ENCODE data around the gene DBF4B. TPM values are rescaled to one million over a fixed set of nuclear protein-coding genes. Genes with fewer than 3 reads are reported as not detected.

DBF4B gene
- total RNA-seq, 1 experiment from 2014 or later, result 32.9 TPM

DNA sequence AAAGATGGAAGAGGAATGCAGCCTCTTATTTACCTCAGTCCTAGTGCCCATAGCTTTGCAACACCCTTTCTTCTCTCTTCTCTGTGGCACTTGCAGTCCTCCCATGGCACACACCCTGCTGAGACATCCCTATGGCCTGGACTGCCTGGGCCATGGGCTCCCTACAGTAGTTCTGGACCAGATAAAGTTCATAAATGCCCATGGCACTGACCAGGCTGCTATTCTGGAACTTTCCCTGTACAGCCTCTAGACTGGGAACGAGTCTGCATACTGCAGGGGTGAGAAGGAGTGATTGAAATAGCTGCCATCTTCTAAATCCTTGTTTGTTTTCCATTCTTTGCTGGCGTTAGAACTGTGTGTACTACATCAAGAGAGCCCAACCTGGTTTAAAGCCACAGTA, 25.8 kb downstream of the DBF4B start (continued):
- TF ChIP-seq, protein P1, sequence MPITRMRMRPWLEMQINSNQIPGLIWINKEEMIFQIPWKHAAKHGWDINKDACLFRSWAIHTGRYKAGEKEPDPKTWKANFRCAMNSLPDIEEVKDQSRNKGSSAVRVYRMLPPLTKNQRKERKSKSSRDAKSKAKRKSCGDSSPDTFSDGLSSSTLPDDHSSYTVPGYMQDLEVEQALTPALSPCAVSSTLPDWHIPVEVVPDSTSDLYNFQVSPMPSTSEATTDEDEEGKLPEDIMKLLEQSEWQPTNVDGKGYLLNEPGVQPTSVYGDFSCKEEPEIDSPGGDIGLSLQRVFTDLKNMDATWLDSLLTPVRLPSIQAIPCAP (CRISPR knock-in tag; IDR thresholded peaks at IDR 0.05), result no peak
- TF ChIP-seq ZNF138 (CRISPR knock-in tag; conservative IDR thresholded peaks at IDR 0.05), result no peak
- TF ChIP-seq EMX1 (CRISPR knock-in tag; IDR thresholded peaks at IDR 0.05), result no peak
- TF ChIP-seq, protein P2, sequence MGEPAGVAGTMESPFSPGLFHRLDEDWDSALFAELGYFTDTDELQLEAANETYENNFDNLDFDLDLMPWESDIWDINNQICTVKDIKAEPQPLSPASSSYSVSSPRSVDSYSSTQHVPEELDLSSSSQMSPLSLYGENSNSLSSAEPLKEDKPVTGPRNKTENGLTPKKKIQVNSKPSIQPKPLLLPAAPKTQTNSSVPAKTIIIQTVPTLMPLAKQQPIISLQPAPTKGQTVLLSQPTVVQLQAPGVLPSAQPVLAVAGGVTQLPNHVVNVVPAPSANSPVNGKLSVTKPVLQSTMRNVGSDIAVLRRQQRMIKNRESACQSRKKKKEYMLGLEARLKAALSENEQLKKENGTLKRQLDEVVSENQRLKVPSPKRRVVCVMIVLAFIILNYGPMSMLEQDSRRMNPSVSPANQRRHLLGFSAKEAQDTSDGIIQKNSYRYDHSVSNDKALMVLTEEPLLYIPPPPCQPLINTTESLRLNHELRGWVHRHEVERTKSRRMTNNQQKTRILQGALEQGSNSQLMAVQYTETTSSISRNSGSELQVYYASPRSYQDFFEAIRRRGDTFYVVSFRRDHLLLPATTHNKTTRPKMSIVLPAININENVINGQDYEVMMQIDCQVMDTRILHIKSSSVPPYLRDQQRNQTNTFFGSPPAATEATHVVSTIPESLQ (CRISPR knock-in tag; IDR thresholded peaks at IDR 0.05), result no peak

DNA sequence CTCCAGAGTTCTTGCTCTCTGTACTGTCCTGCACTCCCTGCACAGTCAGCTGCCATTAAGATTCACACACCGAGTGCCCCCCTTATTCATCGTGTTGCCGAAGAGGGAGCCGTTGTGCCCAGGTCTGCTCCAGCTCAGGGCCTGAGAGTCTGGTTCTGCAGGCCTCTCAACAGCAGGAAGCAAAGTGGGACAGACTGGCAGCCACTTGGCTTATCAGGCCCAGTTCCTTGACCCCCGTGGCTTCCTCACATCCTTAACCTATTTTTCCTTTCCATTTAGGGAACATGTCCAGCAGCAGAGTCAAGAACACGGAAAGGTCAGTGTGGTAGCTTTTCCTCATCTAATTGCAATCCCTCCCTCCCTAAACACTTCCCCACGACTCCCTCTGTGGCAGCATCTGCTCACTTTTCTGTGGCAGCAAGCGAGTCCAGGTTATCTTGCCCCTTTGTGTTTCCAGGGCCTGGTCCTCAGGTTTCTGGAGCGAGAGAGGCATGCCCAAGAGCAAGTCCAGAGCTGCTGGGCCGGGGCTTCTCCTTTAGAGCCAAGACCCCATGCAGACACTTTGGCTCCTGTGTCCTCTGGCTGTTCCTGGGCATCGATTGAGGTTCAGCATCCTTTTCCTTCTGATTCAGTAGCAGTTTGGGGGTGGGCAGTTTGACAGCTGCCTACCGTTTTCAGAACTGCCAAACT, 28.2 kb downstream of the DBF4B start:
- Mint-ChIP-seq H3K27ac (no peak overlapping the region), H3K27me3 (ENCODE audit: low read depth) (no peaks in the 10 kb centered on the region), H3K36me3 (peaks cover 53% of the 10 kb centered on the region), H3K4me1 (peaks cover 11% of the 10 kb centered on the region), H3K9me3 (no peaks in the 10 kb centered on the region), H3K4me3 (no peak overlapping the region)
- POLR2A ChIA-PET, result no interaction called here
- CTCF ChIA-PET, result interaction anchor here (0.5 to 2.4 kb wide), 2 partner anchors 9 to 203 kb away, joined by 5 to 6 read pairs; no protein-coding TSS in a partner anchor
- ATAC-seq (no peak), DNase-seq (ENCODE audit: low spot score) (no peak)
- TF ChIP-seq, protein P3, sequence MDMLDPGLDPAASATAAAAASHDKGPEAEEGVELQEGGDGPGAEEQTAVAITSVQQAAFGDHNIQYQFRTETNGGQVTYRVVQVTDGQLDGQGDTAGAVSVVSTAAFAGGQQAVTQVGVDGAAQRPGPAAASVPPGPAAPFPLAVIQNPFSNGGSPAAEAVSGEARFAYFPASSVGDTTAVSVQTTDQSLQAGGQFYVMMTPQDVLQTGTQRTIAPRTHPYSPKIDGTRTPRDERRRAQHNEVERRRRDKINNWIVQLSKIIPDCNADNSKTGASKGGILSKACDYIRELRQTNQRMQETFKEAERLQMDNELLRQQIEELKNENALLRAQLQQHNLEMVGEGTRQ (CRISPR knock-in tag; IDR thresholded peaks at IDR 0.05), result no peak
- TF ChIP-seq, protein P4, sequence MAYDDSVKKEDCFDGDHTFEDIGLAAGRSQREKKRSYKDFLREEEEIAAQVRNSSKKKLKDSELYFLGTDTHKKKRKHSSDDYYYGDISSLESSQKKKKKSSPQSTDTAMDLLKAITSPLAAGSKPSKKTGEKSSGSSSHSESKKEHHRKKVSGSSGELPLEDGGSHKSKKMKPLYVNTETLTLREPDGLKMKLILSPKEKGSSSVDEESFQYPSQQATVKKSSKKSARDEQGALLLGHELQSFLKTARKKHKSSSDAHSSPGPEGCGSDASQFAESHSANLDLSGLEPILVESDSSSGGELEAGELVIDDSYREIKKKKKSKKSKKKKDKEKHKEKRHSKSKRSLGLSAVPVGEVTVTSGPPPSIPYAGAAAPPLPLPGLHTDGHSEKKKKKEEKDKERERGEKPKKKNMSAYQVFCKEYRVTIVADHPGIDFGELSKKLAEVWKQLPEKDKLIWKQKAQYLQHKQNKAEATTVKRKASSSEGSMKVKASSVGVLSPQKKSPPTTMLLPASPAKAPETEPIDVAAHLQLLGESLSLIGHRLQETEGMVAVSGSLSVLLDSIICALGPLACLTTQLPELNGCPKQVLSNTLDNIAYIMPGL (CRISPR knock-in tag; IDR thresholded peaks at IDR 0.05), result no peak
- TF ChIP-seq HMGA2 (CRISPR knock-in tag; IDR thresholded peaks at IDR 0.05), result no peak
- TF ChIP-seq ZNF416 (CRISPR knock-in tag; IDR thresholded peaks at IDR 0.05), result no peak
- no peak for TF ChIP-seq TEAD1 (CRISPR knock-in tag; IDR thresholded peaks at IDR 0.05)
- no peak for TF ChIP-seq FOXK1 (CRISPR knock-in tag; IDR thresholded peaks at IDR 0.05)
- no peak for TF ChIP-seq CREM (CRISPR knock-in tag; IDR thresholded peaks at IDR 0.05)
- TF ChIP-seq, protein P5, sequence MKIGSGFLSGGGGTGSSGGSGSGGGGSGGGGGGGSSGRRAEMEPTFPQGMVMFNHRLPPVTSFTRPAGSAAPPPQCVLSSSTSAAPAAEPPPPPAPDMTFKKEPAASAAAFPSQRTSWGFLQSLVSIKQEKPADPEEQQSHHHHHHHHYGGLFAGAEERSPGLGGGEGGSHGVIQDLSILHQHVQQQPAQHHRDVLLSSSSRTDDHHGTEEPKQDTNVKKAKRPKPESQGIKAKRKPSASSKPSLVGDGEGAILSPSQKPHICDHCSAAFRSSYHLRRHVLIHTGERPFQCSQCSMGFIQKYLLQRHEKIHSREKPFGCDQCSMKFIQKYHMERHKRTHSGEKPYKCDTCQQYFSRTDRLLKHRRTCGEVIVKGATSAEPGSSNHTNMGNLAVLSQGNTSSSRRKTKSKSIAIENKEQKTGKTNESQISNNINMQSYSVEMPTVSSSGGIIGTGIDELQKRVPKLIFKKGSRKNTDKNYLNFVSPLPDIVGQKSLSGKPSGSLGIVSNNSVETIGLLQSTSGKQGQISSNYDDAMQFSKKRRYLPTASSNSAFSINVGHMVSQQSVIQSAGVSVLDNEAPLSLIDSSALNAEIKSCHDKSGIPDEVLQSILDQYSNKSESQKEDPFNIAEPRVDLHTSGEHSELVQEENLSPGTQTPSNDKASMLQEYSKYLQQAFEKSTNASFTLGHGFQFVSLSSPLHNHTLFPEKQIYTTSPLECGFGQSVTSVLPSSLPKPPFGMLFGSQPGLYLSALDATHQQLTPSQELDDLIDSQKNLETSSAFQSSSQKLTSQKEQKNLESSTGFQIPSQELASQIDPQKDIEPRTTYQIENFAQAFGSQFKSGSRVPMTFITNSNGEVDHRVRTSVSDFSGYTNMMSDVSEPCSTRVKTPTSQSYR (CRISPR knock-in tag; IDR thresholded peaks at IDR 0.05), result no peak
- TF ChIP-seq, protein P6, sequence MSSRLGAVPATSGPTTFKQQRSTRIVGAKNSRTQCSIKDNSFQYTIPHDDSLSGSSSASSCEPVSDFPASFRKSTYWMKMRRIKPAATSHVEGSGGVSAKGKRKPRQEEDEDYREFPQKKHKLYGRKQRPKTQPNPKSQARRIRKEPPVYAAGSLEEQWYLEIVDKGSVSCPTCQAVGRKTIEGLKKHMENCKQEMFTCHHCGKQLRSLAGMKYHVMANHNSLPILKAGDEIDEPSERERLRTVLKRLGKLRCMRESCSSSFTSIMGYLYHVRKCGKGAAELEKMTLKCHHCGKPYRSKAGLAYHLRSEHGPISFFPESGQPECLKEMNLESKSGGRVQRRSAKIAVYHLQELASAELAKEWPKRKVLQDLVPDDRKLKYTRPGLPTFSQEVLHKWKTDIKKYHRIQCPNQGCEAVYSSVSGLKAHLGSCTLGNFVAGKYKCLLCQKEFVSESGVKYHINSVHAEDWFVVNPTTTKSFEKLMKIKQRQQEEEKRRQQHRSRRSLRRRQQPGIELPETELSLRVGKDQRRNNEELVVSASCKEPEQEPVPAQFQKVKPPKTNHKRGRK (CRISPR knock-in tag; IDR thresholded peaks at IDR 0.05; ENCODE audit: borderline replicate concordance), result no peak
- no peak for TF ChIP-seq RORB (CRISPR knock-in tag; IDR thresholded peaks at IDR 0.05)
- TF ChIP-seq ZNF121 (CRISPR knock-in tag; IDR thresholded peaks at IDR 0.05), result no peak
- TF ChIP-seq SOX15 (CRISPR knock-in tag; IDR thresholded peaks at IDR 0.05), result no peak
- no peak for TF ChIP-seq NR1H2 (CRISPR knock-in tag; IDR thresholded peaks at IDR 0.05)
- TF ChIP-seq, protein P7, sequence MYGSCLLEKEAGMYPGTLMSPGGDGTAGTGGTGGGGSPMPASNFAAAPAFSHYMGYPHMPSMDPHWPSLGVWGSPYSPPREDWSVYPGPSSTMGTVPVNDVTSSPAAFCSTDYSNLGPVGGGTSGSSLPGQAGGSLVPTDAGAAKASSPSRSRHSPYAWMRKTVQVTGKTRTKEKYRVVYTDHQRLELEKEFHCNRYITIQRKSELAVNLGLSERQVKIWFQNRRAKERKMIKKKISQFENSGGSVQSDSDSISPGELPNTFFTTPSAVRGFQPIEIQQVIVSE (CRISPR knock-in tag; IDR thresholded peaks at IDR 0.05; ENCODE audit: borderline replicate concordance), result no peak
